Hepatocyte (in vitro differentiated cells): Measurements from ENCODE around the gene TMOD2. TPM values are rescaled to one million over a fixed set of nuclear protein-coding genes. Genes with fewer than 3 reads are reported as not detected.

Experiments
- DNase-seq: peaks from one replicate; pipeline ENCODE4 v3.0.0-alpha.2; 2016; ENCODE audit warnings: low spot score
- H2AFZ ChIP-seq: fragments of 200-600 bp; sonication (generic); 2 replicates; pipeline ENCODE4 v1.6.0; 2016; ENCODE audit warnings: antibody characterized with exemption, mild to moderate bottlenecking
- H3K27ac ChIP-seq: fragments of 200-600 bp; sonication (generic); 2 replicates; pipeline ENCODE4 v1.5.1; 2016; ENCODE audit warnings: mild to moderate bottlenecking
- H3K27me3 ChIP-seq: fragments of 200-600 bp; sonication (generic); 2 replicates; pipeline ENCODE4 v1.6.1; 2016
- H3K36me3 ChIP-seq: fragments of 200-600 bp; sonication (generic); replicated peaks from 2 replicates; pipeline ENCODE4 v1.5.1; 2016; ENCODE audit warnings: low read depth; ENCODE audit not compliant: insufficient read depth
- H3K4me1 ChIP-seq: fragments of 200-600 bp; sonication (generic); 2 replicates; pipeline ENCODE4 v1.5.1; 2016; ENCODE audit warnings: mild to moderate bottlenecking, moderate library complexity; ENCODE audit not compliant: insufficient read depth
- H3K4me2 ChIP-seq: fragments of 200-600 bp; sonication (generic); 2 replicates; pipeline ENCODE4 v1.6.0; 2016
- H3K4me3 ChIP-seq: fragments of 200-600 bp; sonication (generic); 2 replicates; pipeline ENCODE4 v1.5.1; 2016; ENCODE audit warnings: mild to moderate bottlenecking
- H3K79me2 ChIP-seq: fragments of 200-600 bp; sonication (generic); 2 replicates; pipeline ENCODE4 v1.6.0; 2017; ENCODE audit warnings: mild to moderate bottlenecking
- H3K9me2 ChIP-seq: fragments of 200-600 bp; sonication (generic); replicated peaks from 2 replicates; pipeline ENCODE4 v1.6.0; 2017; ENCODE audit warnings: mild to moderate bottlenecking; ENCODE audit not compliant: insufficient read depth
- H3K9me3 ChIP-seq: fragments of 200-600 bp; sonication (generic); 2 replicates; pipeline ENCODE4 v1.5.1; 2016; ENCODE audit warnings: low read depth, mild to moderate bottlenecking
- H4K20me1 ChIP-seq: fragments of 200-600 bp; sonication (generic); 2 replicates; pipeline ENCODE4 v1.6.0; 2016; ENCODE audit warnings: mild to moderate bottlenecking; ENCODE audit not compliant: insufficient read depth, poor library complexity, severe bottlenecking
- CTCF ChIP-seq: fragments of 200-600 bp; sonication (generic); IDR thresholded peaks from 2 replicates; pipeline ENCODE4 v1.5.1; 2016; ENCODE audit warnings: antibody characterized with exemption, mild to moderate bottlenecking; ENCODE audit not compliant: poor library complexity
- EZH2 ChIP-seq: fragments of 200-600 bp; sonication (generic); IDR thresholded peaks from 2 replicates; pipeline ENCODE4 v1.6.1; 2016; ENCODE audit warnings: antibody characterized with exemption, mild to moderate bottlenecking, borderline replicate concordance
- EZH2phosphoT487 ChIP-seq: fragments of 200-600 bp; sonication (generic); IDR thresholded peaks from one replicate; pipeline ENCODE4 v1.6.1; 2018; ENCODE audit warnings: antibody characterized with exemption, mild to moderate bottlenecking, low read depth, moderate library complexity; ENCODE audit not compliant: unreplicated experiment, severe bottlenecking
- WGBS: methylation state at CpG from one replicate; pipeline ENCODE4 v1.1.6; 2016; ENCODE audit warnings: low lambda C conversion rate; ENCODE audit errors: missing lambda C conversion rate; 5-methylcytosine and 5-hydroxymethylcytosine counted together
- polyA plus RNA-seq: library from polyadenylated mRNA; unstranded; fragments of >200 nt; fragmentation: Nextera tagmentation; extraction: Ambion mirVana; gene quantifications from 2 replicates; pipeline ENCODE4 v1.2.1, GENCODE V29; 2016
- total RNA-seq: library from RNA; depleted of rRNA; stranded (reverse); fragments of >200 nt; gene quantifications from 2 replicates; pipeline ENCODE4 v1.2.3, GENCODE V29; 2014

Gene TMOD2
- total and polyA plus RNA-seq, 2 experiments from 2014 or later = 1.7 to 2.9 TPM

- Histone ChIP-seq H3K9me3 (no peaks in the 10 kb centered on the region), H3K27ac (no peak overlapping the region), H3K27me3 (no peaks in the 10 kb centered on the region), H2AFZ (no peak overlapping the region), H3K9me2 (no peaks in the 10 kb centered on the region), H3K4me1 (no peaks in the 10 kb centered on the region), H4K20me1 (no peaks in the 10 kb centered on the region), H3K36me3 (no peaks in the 10 kb centered on the region), H3K4me2 (no peak overlapping the region), H3K4me3 (no peak overlapping the region), H3K79me2 (no peaks in the 10 kb centered on the region)
- 97% methylated on average over 2 of the region's 2 CpGs for WGBS
- TF ChIP-seq EZH2phosphoT487 (no peak), CTCF (no peak), EZH2 (no peak)
- no peak for DNase-seq
Observed at GRCh38 chr15:51806123-51806522, 54.7 kb downstream of the TMOD2 start.

- DNase-seq = no peak
- Histone ChIP-seq H2AFZ (no peak overlapping the region), H3K4me3 (no peak overlapping the region), H3K79me2 (no peaks in the 10 kb centered on the region), H4K20me1 (no peaks in the 10 kb centered on the region), H3K4me2 (no peak overlapping the region), H3K27ac (no peak overlapping the region), H3K9me3 (no peaks in the 10 kb centered on the region), H3K27me3 (no peaks in the 10 kb centered on the region), H3K4me1 (no peaks in the 10 kb centered on the region), H3K36me3 (no peaks in the 10 kb centered on the region), H3K9me2 (no peaks in the 10 kb centered on the region)
- WGBS = 52% methylated on average over 1 of the region's 1 CpG
- no peak for TF ChIP-seq EZH2
- no peak for TF ChIP-seq EZH2phosphoT487
- no peak for TF ChIP-seq CTCF
Observed at GRCh38 chr15:51809457-51809856, 58.1 kb downstream of the TMOD2 start.

- TF ChIP-seq CTCF (no peak), EZH2phosphoT487 (no peak), EZH2 (no peak)
- no peak for DNase-seq
- no peaks in the 10 kb centered on the region for H3K9me2 ChIP-seq
- H3K4me3 ChIP-seq = no peak overlapping the region
- H3K4me2 ChIP-seq = no peak overlapping the region
- no peaks in the 10 kb centered on the region for H3K27me3 ChIP-seq
- no peaks in the 10 kb centered on the region for H4K20me1 ChIP-seq
- WGBS = 87% methylated on average over 2 of the region's 2 CpGs
- H3K27ac ChIP-seq = no peak overlapping the region
- H3K79me2 ChIP-seq = no peaks in the 10 kb centered on the region
- H3K36me3 ChIP-seq = no peaks in the 10 kb centered on the region
- H3K4me1 ChIP-seq = no peaks in the 10 kb centered on the region
- no peaks in the 10 kb centered on the region for H3K9me3 ChIP-seq
- no peak overlapping the region for H2AFZ ChIP-seq
Observed at GRCh38 chr15:51812598-51812997, 61.2 kb downstream of the TMOD2 start.

- no peak overlapping the region for H3K4me2 ChIP-seq
- no peak overlapping the region for H3K27ac ChIP-seq
- DNase-seq = no peak
- no peak overlapping the region for H3K4me3 ChIP-seq
- no peaks in the 10 kb centered on the region for H3K79me2 ChIP-seq
- H3K36me3 ChIP-seq = no peaks in the 10 kb centered on the region
- H3K9me2 ChIP-seq = no peaks in the 10 kb centered on the region
- TF ChIP-seq EZH2 = no peak
- no peak for TF ChIP-seq CTCF
- no peak for TF ChIP-seq EZH2phosphoT487
- no peaks in the 10 kb centered on the region for H3K9me3 ChIP-seq
- H2AFZ ChIP-seq = no peak overlapping the region
- no peaks in the 10 kb centered on the region for H3K4me1 ChIP-seq
- no peaks in the 10 kb centered on the region for H3K27me3 ChIP-seq
- 95% methylated on average over 3 of the region's 3 CpGs for WGBS
- no peaks in the 10 kb centered on the region for H4K20me1 ChIP-seq
Observed at GRCh38 chr15:51814606-51815005, 63.2 kb downstream of the TMOD2 start.
